Transverse colon (tissue), 4 donors: Measurements from ENCODE around the gene CREBBP. TPM values are rescaled to one million over a fixed set of nuclear protein-coding genes. Genes with fewer than 3 reads are reported as not detected.

Experiments used
- DNase-seq: peaks from one replicate; pipeline ENCODE4 v3.0.0-alpha.2; 2019
- H3K27ac ChIP-seq, 4 donors: fragments of 200-600 bp; sonication (generic); 2 replicates each; pipeline ENCODE4 v1.5.1; 2016 to 2018; ENCODE audit warnings: inconsistent platforms in 4 of 4
- H3K27me3 ChIP-seq: fragments of 200-600 bp; sonication (generic); 2 replicates; pipeline ENCODE4 v1.5.1; 2017; ENCODE audit warnings: inconsistent platforms
- H3K36me3 ChIP-seq, 4 donors: fragments of 200-600 bp; sonication (generic); 2 replicates each; pipeline ENCODE4 v1.5.1; 2017 to 2019; ENCODE audit warnings: inconsistent platforms in 4 of 4
- H3K4me1 ChIP-seq, 4 donors: fragments of 200-600 bp; sonication (generic); 2 replicates each; pipeline ENCODE4 v1.5.1; 2017 to 2020; ENCODE audit warnings: inconsistent platforms in 4 of 4
- H3K4me3 ChIP-seq, 4 donors: fragments of 200-600 bp; sonication (generic); 1 replicate in 1 of 4; 2 replicates in 3 of 4; pipeline versions ENCODE4 v1.5.1 to v1.6.1; 2017 to 2019; ENCODE audit warnings: inconsistent platforms in 4 of 4
- H3K9me3 ChIP-seq, 2 donors: fragments of 200-600 bp; sonication (generic); 2 replicates each; pipeline ENCODE4 v1.5.1; 2017 to 2019; ENCODE audit warnings: inconsistent platforms in 2 of 2
- EP300 ChIP-seq: sonication (generic); formaldehyde crosslinking; IDR thresholded peaks from one replicate; pipeline ENCODE4 v1.6.1; 2017; ENCODE audit warnings: antibody characterized with exemption, low read depth
- POLR2A ChIP-seq: fragments of 450-650 bp; IDR thresholded peaks from one replicate; pipeline ENCODE4 v1.6.1; 2016; ENCODE audit warnings: antibody characterized with exemption, mild to moderate bottlenecking, moderate library complexity
- POLR2AphosphoS5 ChIP-seq, 3 donors: sonication (generic); formaldehyde crosslinking; IDR thresholded peaks; one replicate each; pipeline ENCODE4 v1.6.1; 2016; ENCODE audit warnings: antibody characterized with exemption in 3 of 3
- WGBS, 2 donors: methylation state at CpG; one replicate each; pipeline ENCODE4 v1.1.5; 2018; ENCODE audit warnings: low coverage in 1 of 2; 5-methylcytosine and 5-hydroxymethylcytosine counted together
- in situ Hi-C, 4 donors: fragments of 200-750 bp; cut with MboI; loops; one replicate each; pipeline versions ENCODE4 v1.15.0 to v1.15.1; 2017; ENCODE audit warnings: low sequenced_read_pairs in 3 of 4, low pct_ligation_motif_present in 1 of 4, low pct_unique_long_range_greater_than_20kb in 1 of 4
- intact Hi-C: fragments of 100-400 bp; cut with DNase I; formaldehyde crosslinking; loops from one replicate; pipeline ENCODE4 v1.15.1; 2023; ENCODE audit warnings: low total_unique reads
- total RNA-seq, 4 donors: library from RNA; depleted of rRNA; stranded (reverse); fragments of >200 nt; gene quantifications; one replicate each; pipeline ENCODE4 v1.1.0, GENCODE V29; 2016
- TF ChIP-seq, protein P1 (sequence below), 5 experiments: fragments of 200-600 bp in 3 of 5; fragments of 450-650 bp in 2 of 5; sonication (generic) in 3 of 5; IDR thresholded peaks; 1 replicate in 2 of 5; 2 replicates in 3 of 5; pipeline ENCODE4 v1.5.1; 2016 to 2017; ENCODE audit warnings: antibody characterized with exemption in 5 of 5, inconsistent platforms in 3 of 5, mild to moderate bottlenecking in 2 of 5, moderate library complexity in 1 of 5

The CREBBP gene
- total RNA-seq, 4 donors from 2014 or later, result 52.4 to 235 (median 98.7) TPM

DNA sequence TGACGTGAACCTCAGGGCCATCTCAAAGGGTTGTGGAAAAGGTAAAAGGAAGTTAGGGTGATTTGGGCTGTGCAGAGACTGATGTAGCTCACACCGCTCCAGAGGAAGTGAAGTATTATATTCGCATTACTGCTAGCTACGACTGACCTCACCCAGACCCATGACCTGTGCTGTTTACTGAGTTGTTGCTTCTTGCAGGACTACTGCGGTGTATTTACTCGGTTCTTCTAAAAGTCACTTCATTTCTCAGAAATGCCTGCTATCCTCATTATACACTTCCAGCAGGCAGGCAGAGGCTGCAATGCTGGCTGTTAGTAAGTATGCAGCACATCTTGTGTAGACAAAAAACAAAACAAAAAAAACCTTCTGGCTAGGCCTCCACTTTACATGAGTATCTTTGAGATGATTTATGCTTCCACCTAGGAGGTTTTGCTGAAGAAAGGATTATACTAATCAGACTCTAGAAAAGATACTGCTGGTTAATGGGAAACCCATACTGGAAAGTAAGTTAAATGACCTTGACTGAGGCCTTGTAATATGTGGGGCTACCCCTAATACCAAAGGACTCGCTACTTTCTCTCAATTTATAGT lies 76.0 kb downstream of the CREBBP start:
- DNase-seq, result no peak
- in situ Hi-C loops, result no loop called here
- TF ChIP-seq POLR2AphosphoS5 (IDR thresholded peaks at IDR 0.05) (no peak), POLR2A (no peak), EP300 (no peak)
- TF ChIP-seq, protein P1, sequence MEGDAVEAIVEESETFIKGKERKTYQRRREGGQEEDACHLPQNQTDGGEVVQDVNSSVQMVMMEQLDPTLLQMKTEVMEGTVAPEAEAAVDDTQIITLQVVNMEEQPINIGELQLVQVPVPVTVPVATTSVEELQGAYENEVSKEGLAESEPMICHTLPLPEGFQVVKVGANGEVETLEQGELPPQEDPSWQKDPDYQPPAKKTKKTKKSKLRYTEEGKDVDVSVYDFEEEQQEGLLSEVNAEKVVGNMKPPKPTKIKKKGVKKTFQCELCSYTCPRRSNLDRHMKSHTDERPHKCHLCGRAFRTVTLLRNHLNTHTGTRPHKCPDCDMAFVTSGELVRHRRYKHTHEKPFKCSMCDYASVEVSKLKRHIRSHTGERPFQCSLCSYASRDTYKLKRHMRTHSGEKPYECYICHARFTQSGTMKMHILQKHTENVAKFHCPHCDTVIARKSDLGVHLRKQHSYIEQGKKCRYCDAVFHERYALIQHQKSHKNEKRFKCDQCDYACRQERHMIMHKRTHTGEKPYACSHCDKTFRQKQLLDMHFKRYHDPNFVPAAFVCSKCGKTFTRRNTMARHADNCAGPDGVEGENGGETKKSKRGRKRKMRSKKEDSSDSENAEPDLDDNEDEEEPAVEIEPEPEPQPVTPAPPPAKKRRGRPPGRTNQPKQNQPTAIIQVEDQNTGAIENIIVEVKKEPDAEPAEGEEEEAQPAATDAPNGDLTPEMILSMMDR (IDR thresholded peaks at IDR 0.05), result no peak
- H3K36me3 ChIP-seq, result no peaks in the 10 kb centered on the region
- H3K4me3 ChIP-seq, result no peak overlapping the region
- H3K27ac ChIP-seq, result no peak overlapping the region
- no peaks in the 10 kb centered on the region for H3K9me3 ChIP-seq
- intact Hi-C loops, result no loop called here
- WGBS, 2 donors, result 78 to 79% methylated on average over 7 of the region's 7 CpGs
- H3K27me3 ChIP-seq, result no peaks in the 10 kb centered on the region
- peaks cover 0 to 35% (median 9%) of the 10 kb centered on the region in 4 donors for H3K4me1 ChIP-seq

GRCh38 chr16:3800477-3801270 lies 79.8 kb downstream of the CREBBP start:
- Histone ChIP-seq H3K9me3 (no peaks in the 10 kb centered on the region), H3K4me3 (no peak overlapping the region), H3K4me1 (peaks cover 4 to 57% (median 17%) of the 10 kb centered on the region in 4 donors), H3K27me3 (no peaks in the 10 kb centered on the region), H3K27ac (no peak overlapping the region), H3K36me3 (no peaks in the 10 kb centered on the region)
- DNase-seq, result no peak
- intact Hi-C loops (no loop called here), in situ Hi-C loops (no loop called here)
- TF ChIP-seq EP300 (no peak), POLR2A (no peak), POLR2AphosphoS5 (IDR thresholded peaks at IDR 0.05) (no peak)
- TF ChIP-seq, protein P1 (IDR thresholded peaks at IDR 0.05), result no peak
- WGBS, 2 donors, result 80 to 84% methylated on average over 3 to 4 of the region's 4 CpGs

GRCh38 chr16:3800019-3800418 lies 80.5 kb downstream of the CREBBP start:
- in situ Hi-C loops (no loop called here), intact Hi-C loops (no loop called here)
- Histone ChIP-seq H3K27me3 (no peaks in the 10 kb centered on the region), H3K9me3 (no peaks in the 10 kb centered on the region), H3K36me3 (no peaks in the 10 kb centered on the region), H3K27ac (no peak overlapping the region), H3K4me1 (peaks cover 4 to 58% (median 20%) of the 10 kb centered on the region in 4 donors), H3K4me3 (no peak overlapping the region)
- WGBS, 2 donors, result 85 to 87% methylated on average over 7 of the region's 7 CpGs
- DNase-seq, result no peak
- TF ChIP-seq, protein P1 (IDR thresholded peaks at IDR 0.05), result no peak
- TF ChIP-seq POLR2A (no peak), POLR2AphosphoS5 (IDR thresholded peaks at IDR 0.05) (no peak), EP300 (no peak)

- 72 to 82% methylated on average over 1 of the region's 1 CpG for WGBS, 2 donors
- H3K4me1 ChIP-seq, result peaks cover 4 to 52% (median 20%) of the 10 kb centered on the region in 4 donors
- TF ChIP-seq POLR2A, result no peak
- TF ChIP-seq, protein P1 (IDR thresholded peaks at IDR 0.05), result no peak
- no peak for TF ChIP-seq EP300
- TF ChIP-seq POLR2AphosphoS5 (IDR thresholded peaks at IDR 0.05), result no peak
- in situ Hi-C loops (no loop called here), intact Hi-C loops (no loop called here)
- no peak for DNase-seq
- H3K36me3 ChIP-seq, result no peaks in the 10 kb centered on the region
- H3K4me3 ChIP-seq, result no peak overlapping the region
- H3K27ac ChIP-seq, result no peak overlapping the region
- no peaks in the 10 kb centered on the region for H3K9me3 ChIP-seq
- H3K27me3 ChIP-seq, result no peaks in the 10 kb centered on the region
Measured at GRCh38 chr16:3799354-3799753, 81.2 kb downstream of the CREBBP start.
